Uterus (tissue), 2 donors: Measurements from ENCODE around the gene CASK.

Source experiments
- POLR2A ChIP-seq, 2 donors: fragments of 450-650 bp; IDR thresholded peaks; one replicate each; pipeline ENCODE4 v1.6.1; 2016; ENCODE audit warnings: antibody characterized with exemption in 2 of 2, mild to moderate bottlenecking in 1 of 2, moderate library complexity in 1 of 2
- TF ChIP-seq, protein P1 (sequence below), 4 experiments: fragments of 200-600 bp in 2 of 4; fragments of 450-650 bp in 2 of 4; sonication (generic) in 2 of 4; IDR thresholded peaks; one replicate each; pipeline ENCODE4 v1.5.1; 2016 to 2019; ENCODE audit warnings: antibody characterized with exemption in 4 of 4, mild to moderate bottlenecking in 2 of 4, moderate library complexity in 1 of 4

DNA sequence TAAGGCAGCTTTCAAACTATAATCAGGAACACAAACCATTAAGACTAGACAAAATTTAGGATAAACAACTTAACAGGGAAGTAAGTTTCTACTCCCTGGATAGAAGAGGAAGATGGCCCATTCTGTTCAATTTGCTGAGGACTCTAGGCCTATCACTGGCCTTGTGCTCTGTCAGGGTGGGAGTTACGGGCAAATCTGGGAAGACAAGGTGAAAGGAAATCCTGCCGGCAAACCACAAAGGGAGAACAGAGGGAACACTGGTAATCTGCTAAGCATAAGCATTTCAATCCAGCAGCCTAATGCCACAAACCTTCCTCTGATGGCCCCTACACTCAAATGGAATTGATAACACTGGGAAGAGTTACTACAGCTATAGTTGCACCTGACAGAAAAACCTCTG lies 191.1 kb downstream of the CASK start:
- TF ChIP-seq, protein P1, sequence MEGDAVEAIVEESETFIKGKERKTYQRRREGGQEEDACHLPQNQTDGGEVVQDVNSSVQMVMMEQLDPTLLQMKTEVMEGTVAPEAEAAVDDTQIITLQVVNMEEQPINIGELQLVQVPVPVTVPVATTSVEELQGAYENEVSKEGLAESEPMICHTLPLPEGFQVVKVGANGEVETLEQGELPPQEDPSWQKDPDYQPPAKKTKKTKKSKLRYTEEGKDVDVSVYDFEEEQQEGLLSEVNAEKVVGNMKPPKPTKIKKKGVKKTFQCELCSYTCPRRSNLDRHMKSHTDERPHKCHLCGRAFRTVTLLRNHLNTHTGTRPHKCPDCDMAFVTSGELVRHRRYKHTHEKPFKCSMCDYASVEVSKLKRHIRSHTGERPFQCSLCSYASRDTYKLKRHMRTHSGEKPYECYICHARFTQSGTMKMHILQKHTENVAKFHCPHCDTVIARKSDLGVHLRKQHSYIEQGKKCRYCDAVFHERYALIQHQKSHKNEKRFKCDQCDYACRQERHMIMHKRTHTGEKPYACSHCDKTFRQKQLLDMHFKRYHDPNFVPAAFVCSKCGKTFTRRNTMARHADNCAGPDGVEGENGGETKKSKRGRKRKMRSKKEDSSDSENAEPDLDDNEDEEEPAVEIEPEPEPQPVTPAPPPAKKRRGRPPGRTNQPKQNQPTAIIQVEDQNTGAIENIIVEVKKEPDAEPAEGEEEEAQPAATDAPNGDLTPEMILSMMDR (IDR thresholded peaks at IDR 0.05): no peak
- no peak for TF ChIP-seq POLR2A (IDR thresholded peaks at IDR 0.05)
